Left ventricle myocardium inferior (tissue), 1 donor: Measurements from ENCODE around the gene DNAJC7. TPM values are rescaled to one million over a fixed set of nuclear protein-coding genes. Genes with fewer than 3 reads are reported as not detected.
A peak's percentile ranks its signal among the peaks of the same experiment; 100 is the strongest.

ENCODE experiments used
- DNase-seq: peaks from one replicate; pipeline ENCODE4 v3.0.0-alpha.2; 2020
- H3K27ac ChIP-seq: fragments of 200-600 bp; replicated peaks from 2 replicates; pipeline ENCODE4 v1.8.0; 2021
- H3K27me3 ChIP-seq: fragments of 200-600 bp; 2 replicates; pipeline ENCODE4 v1.8.0; 2021; ENCODE audit warnings: low read depth
- H3K36me3 ChIP-seq: fragments of 200-600 bp; 2 replicates; pipeline ENCODE4 v1.8.0; 2021
- H3K4me1 ChIP-seq: fragments of 200-600 bp; 2 replicates; pipeline ENCODE4 v1.8.0; 2021
- H3K4me3 ChIP-seq: fragments of 200-600 bp; 2 replicates; pipeline ENCODE4 v1.8.0; 2021; ENCODE audit warnings: mild to moderate bottlenecking, moderate library complexity
- H3K9me3 ChIP-seq: fragments of 200-600 bp; replicated peaks from 2 replicates; pipeline ENCODE4 v1.8.0; 2021
- intact Hi-C: fragments of 100-400 bp; cut with micrococcal nuclease; formaldehyde crosslinking; loops from one replicate; pipeline ENCODE4 v1.11.0; 2022
- total RNA-seq: library from RNA; stranded (reverse); fragmentation: NEBNext Ultra II Directional; extraction: Animal tissue kit (Norgen Biotek cat#: 25700); gene quantifications from one replicate; pipeline ENCODE4 v1.2.1, GENCODE V29; 2021
- TF ChIP-seq, protein P1 (sequence below): fragments of 200-600 bp; IDR thresholded peaks from 2 replicates; pipeline ENCODE4 v1.8.0; 2021; ENCODE audit warnings: antibody characterized with exemption, mild to moderate bottlenecking, borderline replicate concordance
- donor health status: DM: no; HTN: yes; CAD: no; lungs with severe emphysema.

The DNAJC7 gene
- total RNA-seq, 1 donor from 2014 or later = 71.2 TPM

- no peaks in the 10 kb centered on the region for H3K9me3 ChIP-seq
- peak overlapping the region; percentile 87 for H3K27ac ChIP-seq
- peaks cover 20% of the 10 kb centered on the region for H3K4me1 ChIP-seq
- no peak for DNase-seq
- H3K36me3 ChIP-seq = no peaks in the 10 kb centered on the region
- no peaks in the 10 kb centered on the region for H3K27me3 ChIP-seq
- intact Hi-C loops = no loop called here
- no peak overlapping the region for H3K4me3 ChIP-seq
- TF ChIP-seq, protein P1, sequence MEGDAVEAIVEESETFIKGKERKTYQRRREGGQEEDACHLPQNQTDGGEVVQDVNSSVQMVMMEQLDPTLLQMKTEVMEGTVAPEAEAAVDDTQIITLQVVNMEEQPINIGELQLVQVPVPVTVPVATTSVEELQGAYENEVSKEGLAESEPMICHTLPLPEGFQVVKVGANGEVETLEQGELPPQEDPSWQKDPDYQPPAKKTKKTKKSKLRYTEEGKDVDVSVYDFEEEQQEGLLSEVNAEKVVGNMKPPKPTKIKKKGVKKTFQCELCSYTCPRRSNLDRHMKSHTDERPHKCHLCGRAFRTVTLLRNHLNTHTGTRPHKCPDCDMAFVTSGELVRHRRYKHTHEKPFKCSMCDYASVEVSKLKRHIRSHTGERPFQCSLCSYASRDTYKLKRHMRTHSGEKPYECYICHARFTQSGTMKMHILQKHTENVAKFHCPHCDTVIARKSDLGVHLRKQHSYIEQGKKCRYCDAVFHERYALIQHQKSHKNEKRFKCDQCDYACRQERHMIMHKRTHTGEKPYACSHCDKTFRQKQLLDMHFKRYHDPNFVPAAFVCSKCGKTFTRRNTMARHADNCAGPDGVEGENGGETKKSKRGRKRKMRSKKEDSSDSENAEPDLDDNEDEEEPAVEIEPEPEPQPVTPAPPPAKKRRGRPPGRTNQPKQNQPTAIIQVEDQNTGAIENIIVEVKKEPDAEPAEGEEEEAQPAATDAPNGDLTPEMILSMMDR = no peak
Observed at GRCh38 chr17:41928693-41929251, 88.5 kb downstream of the DNAJC7 start.

Other genes with a start within 250 kb of the DNAJC7 start
- 160 TPM for gene JUP, start 230.7 kb downstream of the DNAJC7 start, total RNA-seq
- gene P3H4, start 205.5 kb downstream of the DNAJC7 start, total RNA-seq = 6.0 TPM
- gene FKBP10, start 204.4 kb downstream of the DNAJC7 start, total RNA-seq = 10.4 TPM
- 18.3 TPM for gene NT5C3B, start 181.2 kb downstream of the DNAJC7 start, total RNA-seq
- gene KLHL10, start 179.6 kb downstream of the DNAJC7 start, total RNA-seq = not detected
- 3.5 TPM for gene KLHL11, start 152.0 kb downstream of the DNAJC7 start, total RNA-seq
- gene ACLY, start 98.5 kb downstream of the DNAJC7 start, total RNA-seq = 23.5 TPM
- gene ODAD4, start 86.8 kb downstream of the DNAJC7 start, total RNA-seq = 1.3 TPM
- 24.9 TPM for gene CNP, start 50.6 kb downstream of the DNAJC7 start, total RNA-seq
- gene NKIRAS2, start 2.7 kb upstream of the DNAJC7 start, total RNA-seq = 50.9 TPM
- gene C17orf113, start 33.2 kb upstream of the DNAJC7 start, total RNA-seq = 0.63 TPM
- gene ZNF385C, start 81.0 kb upstream of the DNAJC7 start, total RNA-seq = 0.49 TPM
- 3.1 TPM for gene DHX58, start 95.3 kb upstream of the DNAJC7 start, total RNA-seq
- gene KAT2A, start 103.9 kb upstream of the DNAJC7 start, total RNA-seq = 25.7 TPM
- gene HSPB9, start 105.4 kb upstream of the DNAJC7 start, total RNA-seq = not detected
- gene RAB5C, start 137.6 kb upstream of the DNAJC7 start, total RNA-seq = 38.6 TPM
- gene KCNH4, start 163.7 kb upstream of the DNAJC7 start, total RNA-seq = 0.16 TPM
- gene HCRT, start 168.0 kb upstream of the DNAJC7 start, total RNA-seq = not detected
- 8.4 TPM for gene GHDC, start 177.1 kb upstream of the DNAJC7 start, total RNA-seq